GM23248 (cell line): ENCODE data around the gene NUBPL. TPM values are rescaled to one million over a fixed set of nuclear protein-coding genes. Genes with fewer than 3 reads are reported as not detected.

ENCODE experiments used
- DNase-seq: peaks from one replicate; pipeline ENCODE4 v3.0.0-alpha.2; 2015
- H2AFZ ChIP-seq: fragments of 200-600 bp; sonication (generic); 2 replicates; pipeline ENCODE4 v1.6.1; 2016; ENCODE audit warnings: antibody characterized with exemption
- H3F3A ChIP-seq: fragments of 200-600 bp; sonication (generic); 2 replicates; pipeline ENCODE4 v1.6.1; 2016; ENCODE audit warnings: mild to moderate bottlenecking, antibody characterized with exemption, mixed run types; ENCODE audit not compliant: insufficient read depth
- H3K27ac ChIP-seq: fragments of 200-600 bp; sonication (generic); 2 replicates; pipeline ENCODE4 v1.5.1; 2016; ENCODE audit warnings: mild to moderate bottlenecking
- H3K27me3 ChIP-seq: fragments of 200-600 bp; sonication (generic); replicated peaks from 2 replicates; pipeline ENCODE4 v1.6.1; 2016; ENCODE audit warnings: mild to moderate bottlenecking; ENCODE audit not compliant: insufficient read depth
- H3K36me3 ChIP-seq: fragments of 200-600 bp; sonication (generic); 2 replicates; pipeline ENCODE4 v1.6.1; 2016; ENCODE audit warnings: low read depth, mild to moderate bottlenecking
- H3K4me1 ChIP-seq: fragments of 200-600 bp; sonication (generic); 2 replicates; pipeline ENCODE4 v1.6.1; 2016; ENCODE audit warnings: mild to moderate bottlenecking; ENCODE audit not compliant: insufficient read depth
- H3K4me2 ChIP-seq: fragments of 200-600 bp; sonication (generic); one replicate; pipeline ENCODE4 v1.6.1; 2016; ENCODE audit warnings: mild to moderate bottlenecking; ENCODE audit not compliant: unreplicated experiment
- H3K4me3 ChIP-seq: fragments of 200-600 bp; sonication (generic); 2 replicates; pipeline ENCODE4 v1.5.1; 2016; ENCODE audit warnings: mild to moderate bottlenecking
- H3K79me2 ChIP-seq: fragments of 200-600 bp; sonication (generic); 2 replicates; pipeline ENCODE4 v1.6.1; 2016; ENCODE audit warnings: mild to moderate bottlenecking; ENCODE audit not compliant: insufficient read depth
- H3K9ac ChIP-seq: fragments of 200-600 bp; sonication (generic); 2 replicates; pipeline ENCODE4 v1.6.1; 2016; ENCODE audit warnings: mild to moderate bottlenecking
- H3K9me2 ChIP-seq: fragments of 200-600 bp; sonication (generic); 2 replicates; pipeline ENCODE4 v1.6.1; 2016; ENCODE audit warnings: mixed run types, mild to moderate bottlenecking, moderate library complexity; ENCODE audit not compliant: insufficient read depth
- H3K9me3 ChIP-seq: fragments of 200-600 bp; sonication (generic); one replicate; pipeline ENCODE4 v1.6.1; 2017; ENCODE audit warnings: low read depth
- H4K20me1 ChIP-seq: fragments of 200-600 bp; sonication (generic); 2 replicates; pipeline ENCODE4 v1.6.0; 2016; ENCODE audit not compliant: insufficient read depth
- EZH2 ChIP-seq: fragments of 200-600 bp; sonication (generic); IDR thresholded peaks from 2 replicates; pipeline ENCODE4 v1.6.1; 2018; ENCODE audit warnings: antibody characterized with exemption, mild to moderate bottlenecking; ENCODE audit not compliant: insufficient read depth, poor library complexity, severe bottlenecking
- EZH2phosphoT487 ChIP-seq: fragments of 200-600 bp; sonication (generic); IDR thresholded peaks from 2 replicates; pipeline ENCODE4 v1.6.1; 2018; ENCODE audit warnings: antibody characterized with exemption, moderate library complexity, mild to moderate bottlenecking, low read depth; ENCODE audit not compliant: insufficient read depth
- WGBS, 2 experiments: methylation state at CpG; one replicate each; pipeline ENCODE4 v1.1.6; 2015 to 2017; ENCODE audit warnings: low lambda C conversion rate in 2 of 2, low coverage in 1 of 2; ENCODE audit errors: missing lambda C conversion rate in 2 of 2; 5-methylcytosine and 5-hydroxymethylcytosine counted together
- in situ Hi-C: fragments of 300-500 bp; cut with MboI; formaldehyde crosslinking; loops from 2 replicates; pipeline ENCODE4 v1.15.0; 2020
- polyA plus RNA-seq: library from polyadenylated mRNA; unstranded; fragments of >200 nt; fragmentation: Nextera tagmentation; extraction: Ambion mirVana; gene quantifications from 2 replicates; pipeline ENCODE4 v1.2.1, GENCODE V29; 2016
- total RNA-seq: library from RNA; depleted of rRNA; stranded (reverse); fragments of >200 nt; shearing (Covaris generic); gene quantifications from 2 replicates; pipeline ENCODE4 v1.2.3, GENCODE V29; 2014

NUBPL gene
- total and polyA plus RNA-seq, 2 experiments from 2014 or later = 9.8 to 11.5 TPM

- Histone ChIP-seq H3K27me3 (no peaks in the 10 kb centered on the region), H3K27ac (no peak overlapping the region), H3K4me1 (no peaks in the 10 kb centered on the region), H3K79me2 (no peaks in the 10 kb centered on the region), H3K9me2 (no peaks in the 10 kb centered on the region), H2AFZ (no peak overlapping the region), H3K9ac (no peak overlapping the region), H3K9me3 (no peaks in the 10 kb centered on the region), H4K20me1 (no peaks in the 10 kb centered on the region), H3F3A (no peaks in the 10 kb centered on the region), H3K4me3 (no peak overlapping the region), H3K36me3 (no peaks in the 10 kb centered on the region), H3K4me2 (no peak overlapping the region)
- TF ChIP-seq EZH2 (no peak), EZH2phosphoT487 (no peak)
- DNase-seq = no peak
- in situ Hi-C loops = no loop called here
- 68 to 76% methylated on average over 2 of the region's 2 CpGs for WGBS, 2 experiments
Measured at GRCh38 chr14:31590206-31590605, 29.0 kb downstream of the NUBPL start.

GRCh38 chr14:31592122-31592521, 30.9 kb downstream of the NUBPL start:
- no peaks in the 10 kb centered on the region for H4K20me1 ChIP-seq
- in situ Hi-C loops = no loop called here
- H3K4me3 ChIP-seq = no peak overlapping the region
- no peak overlapping the region for H3K4me2 ChIP-seq
- no peak for TF ChIP-seq EZH2phosphoT487
- TF ChIP-seq EZH2 = no peak
- no peaks in the 10 kb centered on the region for H3K4me1 ChIP-seq
- no peak overlapping the region for H2AFZ ChIP-seq
- no peaks in the 10 kb centered on the region for H3K9me2 ChIP-seq
- H3K9ac ChIP-seq = no peak overlapping the region
- H3F3A ChIP-seq = no peaks in the 10 kb centered on the region
- H3K27me3 ChIP-seq = no peaks in the 10 kb centered on the region
- H3K79me2 ChIP-seq = no peaks in the 10 kb centered on the region
- H3K9me3 ChIP-seq = no peaks in the 10 kb centered on the region
- H3K27ac ChIP-seq = no peak overlapping the region
- no peaks in the 10 kb centered on the region for H3K36me3 ChIP-seq
- no peak for DNase-seq

- H3K9me3 ChIP-seq = no peaks in the 10 kb centered on the region
- no peaks in the 10 kb centered on the region for H3K27me3 ChIP-seq
- DNase-seq = no peak
- TF ChIP-seq EZH2 (no peak), EZH2phosphoT487 (no peak)
- WGBS, 2 experiments = 97 to 98% methylated on average over 2 of the region's 2 CpGs
- no peaks in the 10 kb centered on the region for H3K4me1 ChIP-seq
- no peaks in the 10 kb centered on the region for H3F3A ChIP-seq
- H2AFZ ChIP-seq = no peak overlapping the region
- H3K4me2 ChIP-seq = no peak overlapping the region
- H3K79me2 ChIP-seq = no peaks in the 10 kb centered on the region
- H3K9me2 ChIP-seq = no peaks in the 10 kb centered on the region
- in situ Hi-C loops = no loop called here
- no peak overlapping the region for H3K27ac ChIP-seq
- H4K20me1 ChIP-seq = no peaks in the 10 kb centered on the region
- no peak overlapping the region for H3K4me3 ChIP-seq
- no peaks in the 10 kb centered on the region for H3K36me3 ChIP-seq
- no peak overlapping the region for H3K9ac ChIP-seq
Measured at GRCh38 chr14:31592631-31593030, 31.4 kb downstream of the NUBPL start.

GRCh38 chr14:31596342-31597095, 35.3 kb downstream of the NUBPL start:
- Histone ChIP-seq H3K36me3 (no peaks in the 10 kb centered on the region), H3K4me3 (no peak overlapping the region), H3K27ac (no peak overlapping the region), H3K9ac (no peak overlapping the region), H3F3A (no peaks in the 10 kb centered on the region), H3K79me2 (no peaks in the 10 kb centered on the region), H4K20me1 (no peaks in the 10 kb centered on the region), H3K9me2 (no peaks in the 10 kb centered on the region), H3K27me3 (no peaks in the 10 kb centered on the region), H3K9me3 (no peaks in the 10 kb centered on the region), H3K4me2 (no peak overlapping the region), H3K4me1 (no peaks in the 10 kb centered on the region), H2AFZ (no peak overlapping the region)
- no peak for DNase-seq
- in situ Hi-C loops = no loop called here
- no peak for TF ChIP-seq EZH2
- TF ChIP-seq EZH2phosphoT487 = no peak
- 85 to 92% methylated on average over 7 of the region's 7 CpGs for WGBS, 2 experiments
